Gastroesophageal sphincter (tissue), 4 donors: ENCODE results near the gene ADAMTS9. TPM values are rescaled to one million over a fixed set of nuclear protein-coding genes. Genes with fewer than 3 reads are reported as not detected.

Source experiments
- ATAC-seq: fragments of 150-250 bp; one replicate; pipeline ENCODE4 v1.9.1; 2016; ENCODE audit warnings: mild to moderate bottlenecking, moderate library complexity
- H3K27ac ChIP-seq, 4 donors: fragments of 200-600 bp; sonication (generic) in 3 of 4; 1 replicate in 3 of 4; 2 replicates in 1 of 4; pipeline ENCODE4 v1.5.1; 2016 to 2019
- H3K27me3 ChIP-seq: fragments of 200-600 bp; sonication (generic); one replicate; pipeline ENCODE4 v1.5.1; 2019
- H3K36me3 ChIP-seq, 2 donors: fragments of 200-600 bp; sonication (generic); one replicate each; pipeline ENCODE4 v1.5.1; 2019; ENCODE audit warnings: control low read depth in 1 of 2
- H3K4me1 ChIP-seq, 3 donors: fragments of 200-600 bp; sonication (generic); 1 replicate in 2 of 3; 2 replicates in 1 of 3; pipeline ENCODE4 v1.5.1; 2016 to 2019; ENCODE audit warnings: control low read depth in 2 of 3
- H3K4me3 ChIP-seq, 2 donors: fragments of 200-600 bp; sonication (generic); one replicate each; pipeline ENCODE4 v1.5.1; 2019; ENCODE audit warnings: mild to moderate bottlenecking in 1 of 2, moderate library complexity in 1 of 2
- H3K9me3 ChIP-seq, 3 donors: fragments of 200-600 bp; sonication (generic); one replicate each; pipeline ENCODE4 v1.5.1; 2017 to 2019; ENCODE audit warnings: control low read depth in 2 of 3
- CTCF ChIP-seq, 4 experiments: fragments of 200-600 bp in 2 of 4; fragments of 450-650 bp in 2 of 4; sonication (generic) in 1 of 4; IDR thresholded peaks; one replicate each; pipeline ENCODE4 v1.5.1; 2017 to 2019; ENCODE audit warnings: antibody characterized with exemption in 4 of 4, mild to moderate bottlenecking in 2 of 4, moderate library complexity in 2 of 4
- EP300 ChIP-seq: sonication (generic); formaldehyde crosslinking; IDR thresholded peaks from one replicate; pipeline ENCODE4 v1.6.1; 2017; ENCODE audit warnings: antibody characterized with exemption, mild to moderate bottlenecking
- POLR2A ChIP-seq, 2 donors: fragments of 450-650 bp; IDR thresholded peaks; one replicate each; pipeline ENCODE4 v1.6.1; 2017; ENCODE audit warnings: antibody characterized with exemption in 2 of 2, mild to moderate bottlenecking in 2 of 2, moderate library complexity in 1 of 2
- POLR2AphosphoS5 ChIP-seq: sonication (generic); formaldehyde crosslinking; IDR thresholded peaks from one replicate; pipeline ENCODE4 v1.6.1; 2017; ENCODE audit warnings: antibody characterized with exemption
- WGBS, 2 donors: methylation state at CpG; one replicate each; pipeline ENCODE4 v1.1.5; 2018; ENCODE audit warnings: low coverage in 1 of 2; 5-methylcytosine and 5-hydroxymethylcytosine counted together
- total RNA-seq, 4 donors: library from RNA; depleted of rRNA; stranded (reverse); fragments of >200 nt; gene quantifications; one replicate each; pipeline ENCODE4 v1.1.0, GENCODE V29; 2016

The ADAMTS9 gene
- total RNA-seq, 4 donors from 2014 or later: 30.7 to 102 (median 48.3) TPM

GRCh38 chr3:64666171-64666588 is 21.6 kb downstream of the ADAMTS9 start:
- peaks cover 9 to 70% (median 21%) of the 10 kb centered on the region in 3 donors for H3K4me1 ChIP-seq
- TF ChIP-seq POLR2A (IDR thresholded peaks at IDR 0.05) (no peak), POLR2AphosphoS5 (peak; percentile 66)

GRCh38 chr3:64664397-64664796 is 23.4 kb downstream of the ADAMTS9 start:
- H3K27ac ChIP-seq: peak overlapping the region in 3 of 4 donors; percentile 50 to 71 (median 64)
- H3K9me3 ChIP-seq: no peaks in the 10 kb centered on the region
- peaks cover 9 to 73% (median 21%) of the 10 kb centered on the region in 3 donors for H3K4me1 ChIP-seq
- TF ChIP-seq CTCF (IDR thresholded peaks at IDR 0.05): no peak
- H3K4me3 ChIP-seq: no peak overlapping the region
- H3K36me3 ChIP-seq: no peaks in the 10 kb centered on the region
- H3K27me3 ChIP-seq: no peaks in the 10 kb centered on the region
- WGBS, 2 donors: 90 to 95% methylated on average over 3 of the region's 3 CpGs
- no peak for ATAC-seq

More at GRCh38 chr3:64666171-64666588, 21.6 kb downstream of the ADAMTS9 start:
- no peak for ATAC-seq
- Histone ChIP-seq H3K27ac (peak overlapping the region; percentile 59 to 74 (median 68)), H3K4me3 (no peak overlapping the region), H3K9me3 (no peaks in the 10 kb centered on the region), H3K36me3 (no peaks in the 10 kb centered on the region), H3K27me3 (no peaks in the 10 kb centered on the region)
- 34 to 54% methylated on average over 2 to 4 of the region's 4 CpGs for WGBS, 2 donors

- Histone ChIP-seq H3K27me3 (no peaks in the 10 kb centered on the region), H3K4me1 (peaks cover 0 to 27% (median 0%) of the 10 kb centered on the region in 3 donors), H3K27ac (no peak overlapping the region), H3K36me3 (peaks cover 0 to 38% of the 10 kb centered on the region in 2 donors), H3K9me3 (no peaks in the 10 kb centered on the region), H3K4me3 (no peak overlapping the region)
- no peak for TF ChIP-seq POLR2AphosphoS5
- TF ChIP-seq EP300: no peak
- TF ChIP-seq POLR2A (IDR thresholded peaks at IDR 0.05): no peak
- TF ChIP-seq CTCF (IDR thresholded peaks at IDR 0.05): no peak
- WGBS, 2 donors: 78 to 81% methylated on average over 1 to 2 of the region's 2 CpGs
- ATAC-seq: no peak
Measured at GRCh38 chr3:64659617-64659978, 28.2 kb downstream of the ADAMTS9 start.

GRCh38 chr3:64658001-64658400 is 29.8 kb downstream of the ADAMTS9 start:
- H3K36me3 ChIP-seq: peaks cover 0 to 54% of the 10 kb centered on the region in 2 donors
- H3K4me1 ChIP-seq: peaks cover 0 to 11% (median 0%) of the 10 kb centered on the region in 3 donors
- 56 to 86% methylated on average over 2 to 4 of the region's 4 CpGs for WGBS, 2 donors
- no peaks in the 10 kb centered on the region for H3K9me3 ChIP-seq
- ATAC-seq: no peak
- no peaks in the 10 kb centered on the region for H3K27me3 ChIP-seq
- no peak overlapping the region for H3K4me3 ChIP-seq
- TF ChIP-seq EP300: no peak
- no peak for TF ChIP-seq POLR2A (IDR thresholded peaks at IDR 0.05)
- TF ChIP-seq CTCF (IDR thresholded peaks at IDR 0.05): no peak
- TF ChIP-seq POLR2AphosphoS5: no peak
- H3K27ac ChIP-seq: no peak overlapping the region

GRCh38 chr3:64656544-64656943 is 31.3 kb downstream of the ADAMTS9 start:
- Histone ChIP-seq H3K27ac (no peak overlapping the region), H3K27me3 (no peaks in the 10 kb centered on the region), H3K4me1 (peaks cover 0 to 13% (median 6%) of the 10 kb centered on the region in 3 donors), H3K36me3 (peaks cover 0 to 56% of the 10 kb centered on the region in 2 donors), H3K9me3 (no peaks in the 10 kb centered on the region), H3K4me3 (no peak overlapping the region)
- TF ChIP-seq CTCF (IDR thresholded peaks at IDR 0.05) (no peak), POLR2AphosphoS5 (no peak), EP300 (no peak), POLR2A (IDR thresholded peaks at IDR 0.05) (no peak)
- WGBS, 2 donors: 89 to 90% methylated on average over 3 to 4 of the region's 4 CpGs
- ATAC-seq: no peak
